HG02943 (cell line): ENCODE measurements around the gene TM4SF4.

Experiments used
- ATAC-seq: cut with Tn5 transposase; IDR thresholded peaks from one replicate; pipeline ENCODE4 v1.9.1; 2021; ENCODE audit warnings: mild to moderate bottlenecking, low read depth, moderate library complexity; ENCODE audit not compliant: unreplicated experiment

TM4SF4 gene

DNA sequence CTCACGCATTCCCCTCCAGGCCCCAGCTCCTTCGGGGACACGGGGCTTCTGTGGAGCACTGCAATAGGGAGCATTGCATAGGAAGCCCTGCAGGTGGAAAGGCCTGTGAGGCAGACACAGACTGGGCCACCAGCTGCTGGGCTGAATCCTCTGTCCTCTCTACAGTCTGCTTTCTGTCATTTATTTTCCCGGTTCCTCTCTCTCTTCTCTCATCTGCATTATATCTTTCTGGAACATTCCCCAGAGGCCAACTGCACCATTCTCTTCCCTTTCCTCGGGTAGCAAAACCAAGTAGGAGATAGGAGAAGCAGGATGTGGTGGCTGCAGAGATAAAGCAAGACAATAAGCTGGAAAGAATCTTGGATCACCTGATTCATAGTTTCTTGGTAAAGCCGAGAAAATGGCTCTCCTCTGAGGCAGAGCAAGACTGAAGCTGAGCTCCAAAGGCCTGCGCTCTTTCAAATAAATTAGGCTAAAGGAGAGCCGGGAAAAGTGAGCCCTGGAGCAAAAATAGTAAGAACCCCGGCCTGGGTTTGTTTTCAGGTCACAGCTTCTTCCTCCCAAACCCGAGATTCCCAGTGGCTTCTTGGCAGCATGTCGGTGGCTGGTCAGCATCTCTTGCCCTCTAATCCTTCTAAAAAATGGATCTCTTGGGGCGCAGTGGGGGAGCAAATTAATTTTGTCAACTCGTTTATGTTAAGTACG, 5.3 kb downstream of the TM4SF4 start:
- no peak for ATAC-seq

DNA sequence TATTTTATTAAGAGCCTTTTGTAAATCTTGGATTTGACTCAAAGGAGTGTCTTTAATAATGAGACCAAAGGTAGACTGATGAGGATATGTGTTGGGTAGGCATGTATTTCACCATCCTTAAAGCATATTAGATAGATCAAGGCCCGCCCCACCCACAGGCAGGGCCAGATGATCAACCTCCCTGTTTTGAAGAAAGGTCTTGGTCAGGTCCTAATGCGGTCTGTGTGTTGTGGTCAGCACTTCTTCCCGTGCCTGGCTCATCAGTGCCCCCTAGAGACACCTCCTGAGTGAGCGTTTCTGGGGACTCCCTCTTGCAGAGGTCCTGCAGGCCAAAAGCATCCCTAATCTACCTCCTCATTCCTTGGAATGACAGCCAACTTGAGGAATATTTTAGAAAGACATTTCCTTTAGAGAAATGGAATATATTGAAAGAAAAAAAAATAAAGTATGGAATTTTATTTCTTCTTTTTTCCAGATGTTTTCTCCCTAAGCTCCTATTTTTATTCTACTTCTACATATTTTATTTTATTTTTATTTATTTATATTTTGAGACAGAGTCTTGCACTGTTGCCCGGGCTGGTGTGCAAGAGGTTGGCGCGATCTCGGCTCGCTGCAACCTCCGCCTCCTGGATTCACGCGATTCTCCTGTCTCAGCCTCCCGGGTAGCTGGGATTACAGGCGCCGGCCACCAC, 6.0 kb downstream of the TM4SF4 start:
- ATAC-seq, result peak; percentile 96

DNA sequence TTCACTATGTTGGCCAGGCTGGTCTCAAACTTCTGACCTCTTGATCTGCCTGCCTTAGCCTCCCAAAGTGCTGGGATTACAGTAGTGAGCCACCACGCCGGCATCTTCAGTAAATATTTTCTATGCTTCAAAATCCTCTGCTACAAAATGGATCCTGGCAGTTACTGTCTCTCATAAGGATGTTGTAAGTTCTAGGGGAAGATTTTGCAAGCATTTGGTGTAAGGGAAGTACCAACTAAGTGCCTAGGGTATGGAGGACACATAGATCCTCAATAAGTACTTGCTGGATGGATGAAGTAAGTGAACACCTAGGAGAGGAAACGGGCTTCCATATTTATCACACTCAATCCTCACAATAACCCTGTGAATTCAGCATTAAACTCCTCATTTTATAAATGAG, 6.6 kb downstream of the TM4SF4 start:
- ATAC-seq, result no peak

DNA sequence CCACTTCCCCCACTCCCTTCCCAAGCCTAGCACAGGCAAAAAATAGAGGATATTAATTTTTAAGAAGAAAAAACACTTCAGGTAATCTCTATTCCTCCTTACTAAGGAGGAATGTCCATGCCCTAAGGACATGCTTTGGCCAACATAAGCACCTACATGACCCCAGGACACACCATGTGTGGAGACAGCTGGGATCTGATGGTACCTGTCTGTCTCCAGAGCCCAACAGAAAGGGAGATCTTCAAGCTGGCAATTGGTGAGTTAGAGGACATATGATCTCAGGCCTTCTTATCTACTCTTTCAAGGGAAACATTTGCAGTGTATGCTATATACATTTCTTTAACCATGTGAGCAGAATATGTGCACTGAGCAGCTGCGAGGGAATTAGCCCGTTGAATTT, 7.0 kb downstream of the TM4SF4 start:
- ATAC-seq, result no peak

DNA sequence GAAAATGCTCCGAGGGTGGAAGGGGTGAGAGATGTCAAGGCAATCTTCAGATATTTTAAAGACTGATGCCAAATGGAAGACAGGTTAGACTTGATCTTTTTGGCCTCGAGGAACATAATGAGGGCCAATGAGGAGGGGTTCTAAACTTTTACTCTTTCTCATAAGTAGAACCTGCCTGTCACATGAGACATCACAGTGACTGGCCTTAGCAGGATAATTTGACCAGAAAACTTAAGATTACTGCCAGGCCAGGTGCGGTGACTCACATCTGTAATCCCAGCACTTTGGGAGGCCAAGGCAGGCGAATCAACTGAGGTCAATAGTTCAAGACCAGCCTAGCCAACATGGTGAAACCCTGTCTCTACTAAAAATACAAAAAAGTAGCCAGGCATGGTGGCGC, 12.2 kb downstream of the TM4SF4 start:
- no peak for ATAC-seq

DNA sequence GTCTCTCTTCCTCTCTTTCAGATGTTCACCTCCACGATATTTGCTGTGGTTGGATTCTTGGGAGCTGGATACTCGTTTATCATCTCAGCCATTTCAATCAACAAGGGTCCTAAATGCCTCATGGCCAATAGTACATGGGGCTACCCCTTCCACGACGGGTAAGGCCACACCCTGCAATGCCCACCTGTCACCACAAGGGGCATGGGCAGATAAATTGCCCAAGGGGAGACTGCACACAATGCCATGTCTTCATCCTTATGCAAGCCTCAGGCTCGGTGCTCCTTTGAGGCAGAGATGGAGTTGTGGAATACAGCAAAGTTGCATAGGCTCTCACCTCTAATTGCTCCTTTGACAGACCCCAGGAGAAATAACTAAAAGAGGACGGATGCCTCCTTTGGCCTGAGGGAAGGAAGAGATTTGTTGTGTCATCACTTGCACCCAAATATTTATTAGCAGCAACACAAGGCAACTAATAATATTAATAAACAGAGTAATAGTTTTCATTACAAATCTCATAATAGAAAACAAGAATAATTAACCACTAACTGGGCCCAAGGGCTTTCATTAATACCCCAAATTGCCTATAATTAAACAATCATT, 13.2 kb downstream of the TM4SF4 start:
- no peak for ATAC-seq

DNA sequence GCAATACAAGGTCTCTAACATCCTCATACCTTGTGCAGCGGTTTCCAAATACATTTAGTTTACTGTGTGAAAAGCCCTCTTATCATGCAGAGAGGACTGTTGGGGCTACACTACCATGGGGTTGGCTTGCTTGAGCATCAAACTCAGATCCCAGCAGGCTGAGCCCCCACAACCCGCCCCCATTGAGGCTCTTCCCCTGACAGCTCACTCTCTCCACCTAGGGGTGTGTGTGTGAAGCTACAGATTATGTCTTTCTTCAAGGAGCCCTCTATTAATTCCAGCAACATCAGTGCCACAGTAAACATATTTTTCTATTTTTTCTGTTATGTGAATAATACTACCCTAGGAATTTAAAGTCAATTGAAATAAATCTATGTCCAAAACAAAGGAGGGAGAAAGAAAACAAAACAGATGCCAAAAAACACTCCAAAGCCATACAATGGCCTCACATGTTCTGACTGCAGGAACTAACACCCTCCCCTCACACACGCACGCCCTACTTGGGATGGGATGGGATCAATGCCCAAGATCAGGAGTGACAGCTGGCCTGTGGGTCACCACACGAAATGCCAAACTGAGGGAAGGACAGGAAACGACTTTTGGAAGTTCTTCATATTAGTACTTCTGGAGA, 14.7 kb downstream of the TM4SF4 start:
- no peak for ATAC-seq

DNA sequence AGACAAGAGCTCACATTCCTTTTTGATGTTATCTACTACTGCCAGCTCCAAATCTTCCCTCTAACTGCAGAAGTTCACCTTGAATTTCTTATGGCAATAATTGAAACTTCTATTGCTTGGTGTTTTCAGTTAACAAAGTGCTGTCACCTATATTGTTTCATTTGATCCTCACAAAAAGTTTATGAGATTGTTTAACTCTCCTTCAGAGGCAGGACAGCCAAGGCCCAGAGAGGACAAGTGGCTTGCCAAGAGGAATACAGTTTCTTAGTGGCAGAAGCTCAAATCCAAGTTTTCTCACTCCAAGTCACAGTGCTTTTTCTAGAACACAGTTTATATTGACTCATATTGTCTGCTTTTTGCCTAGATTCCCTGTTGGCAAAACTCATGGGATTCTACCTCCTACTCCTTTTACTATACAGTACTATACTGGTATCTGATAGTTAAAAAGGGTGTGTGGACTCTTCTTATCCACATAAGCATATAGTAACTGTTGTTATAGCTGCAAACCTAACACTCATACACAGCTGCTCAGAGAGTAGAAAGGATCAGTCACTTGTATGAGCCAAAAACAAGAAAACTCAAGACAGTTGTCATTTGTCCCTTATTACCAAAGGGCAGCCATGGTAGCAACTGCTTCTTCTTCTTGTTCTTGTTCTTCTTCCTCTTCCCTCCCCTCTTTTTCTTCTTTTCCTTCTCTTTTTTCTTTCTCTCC, 15.9 kb downstream of the TM4SF4 start:
- no peak for ATAC-seq

DNA sequence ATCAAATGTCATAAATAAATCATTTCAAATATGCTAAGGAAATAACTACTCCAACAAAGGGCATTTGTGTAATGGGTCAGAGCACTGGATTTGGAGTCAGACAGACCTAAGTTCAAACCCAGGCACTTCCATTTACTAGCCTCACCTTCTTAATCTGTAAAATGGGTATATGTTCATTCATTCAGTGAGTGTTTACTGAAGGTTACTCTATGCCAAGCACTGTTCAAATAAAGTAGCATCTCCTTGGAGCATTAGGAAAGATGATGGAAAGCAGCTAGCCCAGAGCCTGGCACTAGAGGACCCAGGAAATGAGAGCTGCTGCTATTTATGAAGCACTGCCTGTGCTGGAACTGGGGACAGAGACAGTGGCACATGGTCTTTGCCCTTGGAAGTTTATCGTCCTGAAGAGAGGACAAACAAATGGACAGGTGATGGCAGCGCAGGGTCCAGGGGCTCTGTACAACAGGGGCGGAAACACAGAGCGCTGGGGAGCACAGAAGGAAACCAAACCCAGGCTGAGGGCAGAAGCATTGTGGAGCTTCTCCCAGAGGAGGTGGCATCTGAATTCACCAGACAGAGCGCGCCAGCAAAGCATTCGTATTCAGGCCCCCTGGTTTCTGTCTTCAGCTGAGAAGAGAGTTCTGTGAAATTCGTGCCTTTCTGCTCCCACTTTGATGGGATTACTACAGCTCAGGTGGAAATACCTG, 19.0 kb downstream of the TM4SF4 start:
- ATAC-seq, result no peak

DNA sequence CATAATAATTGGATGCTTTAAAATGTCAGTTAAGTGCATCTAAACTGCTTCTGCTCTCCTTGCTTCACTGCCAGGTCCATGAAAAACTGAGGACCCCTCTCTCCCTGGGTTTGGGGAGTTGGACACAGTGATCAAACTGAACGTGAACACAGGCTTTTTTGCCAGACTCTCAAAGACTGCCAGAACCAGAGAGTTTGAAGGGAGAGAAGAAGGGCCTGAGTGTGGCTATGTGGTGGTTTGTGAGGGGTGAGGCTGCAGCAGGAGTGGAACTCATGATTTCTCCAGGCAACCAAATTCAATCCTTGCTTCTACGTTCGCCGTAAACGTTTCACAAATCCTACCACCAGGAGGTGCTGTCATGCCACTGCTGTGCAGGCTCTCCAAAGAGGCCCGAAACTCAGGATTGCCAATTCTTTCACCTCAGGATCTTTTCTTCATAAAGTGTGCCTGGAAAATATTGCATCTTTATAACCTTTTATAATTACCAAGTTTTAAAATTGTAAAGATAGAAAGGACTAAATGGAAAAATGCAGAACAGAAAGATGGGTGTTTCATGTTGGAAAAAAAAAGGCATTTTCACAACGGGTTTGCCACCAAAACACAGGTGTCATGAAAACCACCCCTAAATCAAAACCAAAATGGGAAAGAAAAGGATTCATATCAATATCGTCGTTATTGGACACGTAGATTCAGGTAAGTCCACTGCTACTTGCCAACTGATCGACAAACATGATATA, 19.7 kb downstream of the TM4SF4 start:
- no peak for ATAC-seq

DNA sequence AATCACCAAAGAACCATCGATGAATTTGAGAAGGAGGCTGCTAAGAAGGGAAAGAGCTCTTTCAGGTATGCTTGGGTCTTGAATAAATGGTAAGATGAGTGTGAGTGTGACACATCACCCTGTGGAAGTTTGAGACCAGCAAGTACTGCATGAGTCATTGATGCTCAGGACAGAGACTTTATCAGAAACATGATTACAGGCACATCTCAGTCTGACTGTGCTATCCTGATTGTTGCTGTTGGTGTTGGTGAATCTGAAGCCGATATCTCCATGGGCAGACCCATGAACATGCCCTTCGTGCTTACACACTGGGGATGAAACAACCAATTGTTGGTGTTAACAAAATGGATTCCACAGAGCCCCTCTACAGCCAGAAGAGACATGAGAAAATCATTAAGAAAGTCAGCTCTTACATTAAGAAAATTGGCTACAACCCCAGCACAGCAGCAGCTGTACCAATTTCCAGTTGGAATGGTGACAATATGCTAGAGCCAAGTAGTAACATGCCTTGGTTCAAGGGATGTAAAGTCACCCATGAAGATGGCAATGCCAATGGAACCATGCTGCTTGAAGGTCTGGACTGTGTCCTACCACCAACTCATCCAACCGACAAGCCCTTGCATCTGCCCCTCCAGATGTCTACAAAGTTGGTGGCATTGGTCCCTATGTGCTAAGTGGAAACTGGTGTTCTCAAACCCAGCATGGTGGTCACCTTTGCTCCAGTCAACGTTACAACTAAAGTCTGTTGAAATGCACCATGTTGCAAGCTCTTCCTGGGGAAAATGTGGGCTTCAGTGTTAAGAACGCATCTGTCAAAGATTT, 20.5 kb downstream of the TM4SF4 start:
- no peak for ATAC-seq

DNA sequence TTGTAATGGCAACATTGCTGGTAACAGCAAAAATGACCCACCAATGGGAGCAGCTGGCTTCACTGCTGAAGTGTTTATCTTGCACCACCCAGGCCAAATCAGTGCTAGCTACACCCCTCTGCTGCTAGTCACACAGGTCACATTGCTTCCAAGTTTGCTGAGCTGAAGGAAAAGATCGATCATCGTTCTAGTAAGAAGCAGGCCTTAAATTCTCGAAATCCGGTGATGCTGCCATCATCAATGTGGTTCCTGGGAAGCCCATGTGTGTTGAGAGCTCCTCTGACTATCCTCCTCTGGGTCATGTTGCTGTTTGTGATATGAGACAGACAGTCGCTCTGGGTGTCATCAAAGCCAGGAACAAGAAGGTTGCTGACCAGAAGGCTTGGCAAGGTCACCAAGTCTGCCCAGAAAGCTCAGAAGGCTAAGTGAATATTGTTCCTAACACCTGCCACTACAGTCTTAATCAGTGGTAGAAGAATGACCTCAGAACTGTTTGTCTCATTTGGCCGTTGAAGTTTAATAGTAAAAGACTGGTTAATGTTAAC, 21.2 kb downstream of the TM4SF4 start:
- ATAC-seq, result no peak

DNA sequence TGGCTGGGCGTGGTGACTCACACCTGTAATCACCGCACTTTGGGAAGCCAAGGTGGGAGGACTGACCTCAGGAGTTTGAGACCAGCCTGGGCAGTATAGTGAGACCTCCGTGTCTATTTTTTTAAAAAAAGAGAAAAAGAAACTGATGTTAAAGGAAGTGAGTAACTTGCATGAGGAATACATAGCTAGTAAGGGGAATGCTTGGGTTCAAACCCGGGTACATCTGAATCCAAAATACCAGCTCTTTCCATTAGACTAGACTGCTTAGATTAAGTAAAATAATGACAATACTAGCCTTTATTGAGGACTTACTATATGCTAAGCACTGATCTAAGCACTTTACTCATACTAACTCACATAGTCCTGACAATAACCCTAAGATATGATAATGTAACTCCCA, 22.4 kb downstream of the TM4SF4 start:
- ATAC-seq, result no peak

DNA sequence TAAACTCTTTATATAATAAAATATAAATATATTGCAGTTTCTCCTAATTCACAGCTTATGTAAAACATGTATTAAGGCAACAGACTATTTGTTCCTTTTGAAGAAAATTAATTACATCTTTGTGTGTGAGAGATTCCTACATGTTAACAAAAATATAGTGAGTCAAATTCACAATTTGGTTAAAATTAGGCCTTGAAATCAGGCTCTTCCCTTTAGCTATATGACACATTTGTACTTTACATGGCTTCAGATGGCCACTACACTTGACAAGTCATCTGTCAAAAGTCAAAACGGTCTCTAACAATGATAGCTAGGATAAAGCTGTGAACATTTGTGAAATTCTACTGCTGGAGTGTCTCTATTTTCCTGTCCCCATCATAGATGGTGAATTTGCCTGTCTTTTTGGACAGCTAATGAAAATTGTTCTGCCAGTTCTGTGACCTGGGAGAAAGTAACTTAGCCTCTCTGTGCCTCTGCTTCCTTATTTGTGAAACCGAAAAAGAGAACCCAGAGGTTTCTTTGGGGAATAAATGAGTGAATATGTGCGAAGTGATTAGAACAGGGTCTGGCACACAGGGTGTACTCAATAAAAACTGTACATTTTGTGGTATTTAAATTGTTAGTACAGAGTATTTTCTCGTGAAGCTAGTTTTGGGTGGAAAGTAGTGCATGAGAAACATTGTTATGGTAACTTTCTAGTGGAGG, 23.6 kb downstream of the TM4SF4 start:
- ATAC-seq, result no peak

DNA sequence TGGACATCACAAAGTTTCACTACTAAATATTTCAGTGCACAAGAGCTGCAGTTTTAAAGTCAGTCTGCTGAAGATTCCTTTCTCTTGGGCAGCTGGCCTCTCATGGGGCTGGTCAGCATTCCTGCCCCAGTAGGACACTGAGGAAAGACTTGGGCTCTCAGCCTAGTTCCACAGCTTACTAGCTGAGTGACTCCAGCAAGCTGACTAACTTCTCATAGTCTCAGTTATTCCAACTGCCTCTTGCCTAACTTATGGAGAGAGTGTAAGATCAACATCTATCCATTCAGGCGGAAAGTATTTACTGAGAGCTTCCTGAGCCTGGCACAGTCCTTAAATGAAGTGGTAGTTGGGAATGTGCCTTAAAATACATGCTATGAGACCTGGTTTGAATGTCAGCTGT, 27.0 kb downstream of the TM4SF4 start:
- ATAC-seq, result no peak

DNA sequence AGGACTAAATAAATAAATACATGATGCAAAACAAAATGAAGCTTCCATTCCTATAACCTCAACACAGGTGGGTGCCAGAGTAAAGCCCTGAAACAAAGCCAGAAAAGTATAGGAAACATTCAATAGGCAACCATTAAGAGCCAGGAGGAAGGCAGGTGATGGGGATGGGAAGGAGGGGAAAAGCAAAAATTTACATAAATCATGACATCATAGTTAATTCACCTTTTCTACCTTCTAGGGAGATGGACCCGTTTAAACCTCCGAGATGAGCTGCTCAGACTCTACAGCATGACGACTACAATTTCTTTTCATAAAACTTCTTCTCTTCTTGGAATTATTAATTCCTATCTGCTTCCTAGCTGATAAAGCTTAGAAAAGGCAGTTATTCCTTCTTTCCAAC, 27.9 kb downstream of the TM4SF4 start:
- ATAC-seq, result no peak

DNA sequence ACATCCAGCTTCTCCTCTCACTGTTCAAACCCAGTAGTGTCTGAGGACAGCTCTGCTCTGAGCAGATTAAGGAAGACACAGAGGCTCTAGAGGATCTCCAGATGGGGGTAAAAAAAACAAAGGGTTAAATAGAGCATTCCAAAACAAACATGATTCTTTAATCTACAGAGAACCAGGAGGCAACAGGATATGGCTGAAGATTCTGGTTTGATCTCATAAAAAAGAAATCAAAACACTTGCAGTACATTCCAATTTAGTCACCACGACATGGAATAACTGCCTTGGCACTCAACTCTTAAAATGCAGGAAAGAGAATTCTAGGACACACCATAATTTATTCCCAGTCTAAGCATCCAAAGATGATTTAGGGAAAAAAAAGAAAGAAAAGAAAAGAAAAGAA, 32.0 kb downstream of the TM4SF4 start:
- ATAC-seq, result no peak

DNA sequence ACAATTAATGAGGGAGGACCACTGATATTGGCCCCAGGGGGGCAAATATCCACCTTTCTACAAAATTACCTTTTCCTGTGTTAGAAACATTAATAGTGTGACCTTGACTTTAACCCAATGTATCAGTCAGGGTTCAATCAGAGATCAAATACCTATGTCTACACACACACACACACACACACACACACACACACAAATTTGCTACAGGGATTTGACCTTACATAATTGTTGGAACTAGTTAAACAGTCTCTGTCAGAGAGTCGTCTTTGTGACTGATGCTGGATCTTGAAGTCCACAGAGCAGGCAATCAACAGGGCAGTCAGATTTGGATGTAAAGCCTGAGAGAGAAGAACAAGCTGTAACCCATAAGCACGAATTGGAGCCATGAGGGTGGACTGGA, 32.5 kb downstream of the TM4SF4 start:
- no peak for ATAC-seq
